ENCODE data around the gene ACAA2. TPM values are rescaled to one million over a fixed set of nuclear protein-coding genes. Genes with fewer than 3 reads are reported as not detected.

ACAA2 gene
- total RNA-seq, 1 experiment from 2014 or later, result 51.1 TPM

- H3K4me3 ChIP-seq (ENCODE audit: low read depth, low read length, poor library complexity, severe bottlenecking), result no peak overlapping the region
- CTCF ChIA-PET, result no interaction called here
- DNase-seq (ENCODE audit: low spot score), result no peak
- H3K9me3 ChIP-seq (ENCODE audit: low read depth, low read length, poor library complexity, severe bottlenecking), result no peaks in the 10 kb centered on the region
- POLR2A ChIA-PET (ENCODE audit: low non-redundant PET), result interaction anchor here (0.5 kb wide), 1 partner anchor 257 kb away, joined by 15 read pairs; no protein-coding TSS in a partner anchor
- H3K27me3 ChIP-seq (replicated peaks; ENCODE audit: insufficient read depth, low read depth, low read length, poor library complexity), result no peaks in the 10 kb centered on the region
- H3K36me3 ChIP-seq (ENCODE audit: insufficient read depth, low read length, poor library complexity, severe bottlenecking), result no peaks in the 10 kb centered on the region
- no TSS peak for BruUV-seq (replicated peaks)
- TF ChIP-seq CTCF (conservative IDR thresholded peaks at IDR 0.05; ENCODE audit: low read depth, low read length) (no peak), EZH2 (IDR thresholded peaks at IDR 0.05; ENCODE audit: borderline replicate concordance, low read depth, low read length, poor library complexity, severe bottlenecking) (no peak)
- intact Hi-C loops (cut with micrococcal nuclease; ENCODE audit: unreplicated experiment), result no loop called here
- H3K4me1 ChIP-seq (ENCODE audit: insufficient read depth, low read length, poor library complexity, severe bottlenecking), result no peaks in the 10 kb centered on the region
- no peak overlapping the region for H3K27ac ChIP-seq (ENCODE audit: low read depth, low read length, poor library complexity, severe bottlenecking)
Measured at GRCh38 chr18:49844903-49845302, 31.6 kb upstream of the ACAA2 start.

- Histone ChIP-seq H3K27ac (ENCODE audit: low read depth, low read length, poor library complexity, severe bottlenecking) (no peak overlapping the region), H3K36me3 (ENCODE audit: insufficient read depth, low read length, poor library complexity, severe bottlenecking) (no peaks in the 10 kb centered on the region), H3K4me1 (ENCODE audit: insufficient read depth, low read length, poor library complexity, severe bottlenecking) (no peaks in the 10 kb centered on the region), H3K27me3 (replicated peaks; ENCODE audit: insufficient read depth, low read depth, low read length, poor library complexity) (no peaks in the 10 kb centered on the region), H3K4me3 (ENCODE audit: low read depth, low read length, poor library complexity, severe bottlenecking) (no peak overlapping the region), H3K9me3 (ENCODE audit: low read depth, low read length, poor library complexity, severe bottlenecking) (no peaks in the 10 kb centered on the region)
- POLR2A ChIA-PET (ENCODE audit: low non-redundant PET), result no interaction called here
- no TSS peak for BruUV-seq (replicated peaks)
- CTCF ChIA-PET, result no interaction called here
- no peak for DNase-seq (ENCODE audit: low spot score)
- no peak for TF ChIP-seq CTCF (conservative IDR thresholded peaks at IDR 0.05; ENCODE audit: low read depth, low read length)
- TF ChIP-seq EZH2 (IDR thresholded peaks at IDR 0.05; ENCODE audit: borderline replicate concordance, low read depth, low read length, poor library complexity, severe bottlenecking), result no peak
- intact Hi-C loops (cut with micrococcal nuclease; ENCODE audit: unreplicated experiment), result no loop called here
Measured at GRCh38 chr18:49843778-49844625, 30.7 kb upstream of the ACAA2 start.

GRCh38 chr18:49843131-49843530, 29.8 kb upstream of the ACAA2 start:
- DNase-seq (ENCODE audit: low spot score), result no peak
- no peak for TF ChIP-seq EZH2 (IDR thresholded peaks at IDR 0.05; ENCODE audit: borderline replicate concordance, low read depth, low read length, poor library complexity, severe bottlenecking)
- TF ChIP-seq CTCF (conservative IDR thresholded peaks at IDR 0.05; ENCODE audit: low read depth, low read length), result no peak
- intact Hi-C loops (cut with micrococcal nuclease; ENCODE audit: unreplicated experiment), result no loop called here
- ChIA-PET POLR2A (ENCODE audit: low non-redundant PET) (no interaction called here), CTCF (no interaction called here)
- no peak overlapping the region for H3K4me3 ChIP-seq (ENCODE audit: low read depth, low read length, poor library complexity, severe bottlenecking)
- no peaks in the 10 kb centered on the region for H3K27me3 ChIP-seq (replicated peaks; ENCODE audit: insufficient read depth, low read depth, low read length, poor library complexity)
- no peaks in the 10 kb centered on the region for H3K4me1 ChIP-seq (ENCODE audit: insufficient read depth, low read length, poor library complexity, severe bottlenecking)
- no TSS peak for BruUV-seq (replicated peaks)
- H3K36me3 ChIP-seq (ENCODE audit: insufficient read depth, low read length, poor library complexity, severe bottlenecking), result no peaks in the 10 kb centered on the region
- H3K9me3 ChIP-seq (ENCODE audit: low read depth, low read length, poor library complexity, severe bottlenecking), result no peaks in the 10 kb centered on the region
- H3K27ac ChIP-seq (ENCODE audit: low read depth, low read length, poor library complexity, severe bottlenecking), result no peak overlapping the region

Measured in A673 (cell line).